Stimulated activated CD4-positive, alpha-beta T cell treated with anti-CD3 and anti-CD28 coated beads, Interleukin-2, amount 100 ng/mL, for 24 hours (primary cell): ENCODE results near the gene PDE4C.

Source experiments
- DNase-seq, 2 donors: peaks; one replicate each; pipeline ENCODE4 v3.0.0-alpha.2; 2020

The PDE4C gene

DNA sequence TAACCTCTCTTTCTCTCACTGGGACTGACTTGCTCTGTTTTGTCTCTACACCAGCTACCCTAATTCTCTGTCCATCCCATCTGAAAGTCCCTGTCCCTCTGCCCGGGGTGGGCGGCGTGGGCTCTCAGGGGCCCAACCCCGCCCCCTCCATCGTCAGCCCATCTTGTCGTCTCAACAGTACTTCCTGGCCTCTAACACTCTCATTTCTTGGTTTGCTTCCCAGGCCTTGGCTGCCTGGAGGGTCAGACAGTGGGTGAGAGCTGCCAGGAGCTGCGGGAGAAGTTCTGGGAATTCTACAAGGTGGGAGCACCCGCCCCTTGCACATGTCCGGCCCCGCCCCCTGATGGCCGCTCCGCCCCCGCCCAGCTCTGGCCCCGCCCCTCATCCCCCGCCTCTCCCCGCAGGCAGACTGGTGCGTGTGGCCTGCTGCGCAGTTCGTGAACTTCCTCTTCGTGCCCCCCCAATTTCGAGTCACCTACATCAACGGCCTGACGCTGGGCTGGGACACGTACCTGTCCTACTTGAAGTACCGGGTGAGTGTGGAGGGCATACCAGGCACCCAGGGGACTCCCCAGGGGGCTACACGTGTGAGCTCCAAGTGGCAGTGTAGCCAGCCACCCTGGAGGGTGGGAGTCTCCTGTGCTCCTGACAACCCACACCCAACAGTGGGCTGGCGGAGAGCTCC lies 31.5 kb downstream of the PDE4C start:
- peak; percentile 42 to 48 for DNase-seq

- DNase-seq: no peak
Observed at GRCh38 chr19:18194181-18194530, 32.1 kb downstream of the PDE4C start.

GRCh38 chr19:18193388-18194180 lies 32.7 kb downstream of the PDE4C start:
- no peak for DNase-seq

- peak; percentile 98 for DNase-seq
Observed at GRCh38 chr19:18192673-18193387, 33.4 kb downstream of the PDE4C start, which contains the start of gene MPV17L2. Gene MPV17L2, plus strand, starts transcription at chr19:18193218. Its CDS starts 64 bp downstream, at chr19:18193282.

DNA sequence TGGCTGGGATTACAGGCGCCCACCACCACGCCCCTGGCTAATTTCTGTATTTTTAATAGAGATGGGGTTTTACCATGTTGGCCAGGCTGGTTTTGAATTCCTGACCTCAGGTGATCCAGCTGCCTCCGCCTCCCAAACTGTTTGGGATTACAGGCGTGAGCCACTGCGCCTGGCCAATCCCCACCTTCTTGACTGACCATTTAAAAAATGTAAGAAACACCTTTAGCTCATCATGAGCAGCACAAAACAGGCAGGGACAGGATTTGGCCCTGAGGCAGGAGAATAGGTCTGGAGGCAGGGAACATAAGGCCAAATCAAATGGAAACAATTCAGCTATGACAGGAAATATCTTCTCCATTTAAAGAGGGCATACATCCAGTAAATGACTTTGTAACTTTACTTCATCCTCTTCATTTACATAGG lies 34.6 kb downstream of the PDE4C start:
- DNase-seq: no peak

- no peak for DNase-seq
Observed at GRCh38 chr19:18190278-18190677, 36.0 kb downstream of the PDE4C start.

- DNase-seq: no peak
Observed at GRCh38 chr19:18185538-18185937, 40.7 kb downstream of the PDE4C start.

GRCh38 chr19:18183529-18183928 lies 42.7 kb downstream of the PDE4C start:
- DNase-seq: no peak

DNA sequence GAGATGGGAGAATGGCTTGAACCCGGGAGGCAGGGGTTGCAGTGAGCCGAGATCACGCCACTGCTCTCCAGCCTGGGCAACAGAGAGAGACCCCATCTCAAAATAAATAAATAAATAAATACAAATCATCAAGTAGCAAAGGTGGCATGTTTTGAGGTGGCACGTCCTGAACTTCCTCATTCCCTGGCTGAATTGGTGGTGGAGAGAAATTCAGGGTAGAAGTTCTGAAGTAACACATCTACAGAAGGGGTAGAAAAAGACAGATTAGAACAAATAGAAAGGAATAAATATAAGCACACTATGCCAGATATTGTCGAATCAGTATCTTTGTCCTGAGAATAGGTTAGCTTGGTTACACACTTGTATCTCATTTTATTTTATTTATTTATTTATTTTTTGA lies 46.3 kb downstream of the PDE4C start:
- DNase-seq: no peak

DNA sequence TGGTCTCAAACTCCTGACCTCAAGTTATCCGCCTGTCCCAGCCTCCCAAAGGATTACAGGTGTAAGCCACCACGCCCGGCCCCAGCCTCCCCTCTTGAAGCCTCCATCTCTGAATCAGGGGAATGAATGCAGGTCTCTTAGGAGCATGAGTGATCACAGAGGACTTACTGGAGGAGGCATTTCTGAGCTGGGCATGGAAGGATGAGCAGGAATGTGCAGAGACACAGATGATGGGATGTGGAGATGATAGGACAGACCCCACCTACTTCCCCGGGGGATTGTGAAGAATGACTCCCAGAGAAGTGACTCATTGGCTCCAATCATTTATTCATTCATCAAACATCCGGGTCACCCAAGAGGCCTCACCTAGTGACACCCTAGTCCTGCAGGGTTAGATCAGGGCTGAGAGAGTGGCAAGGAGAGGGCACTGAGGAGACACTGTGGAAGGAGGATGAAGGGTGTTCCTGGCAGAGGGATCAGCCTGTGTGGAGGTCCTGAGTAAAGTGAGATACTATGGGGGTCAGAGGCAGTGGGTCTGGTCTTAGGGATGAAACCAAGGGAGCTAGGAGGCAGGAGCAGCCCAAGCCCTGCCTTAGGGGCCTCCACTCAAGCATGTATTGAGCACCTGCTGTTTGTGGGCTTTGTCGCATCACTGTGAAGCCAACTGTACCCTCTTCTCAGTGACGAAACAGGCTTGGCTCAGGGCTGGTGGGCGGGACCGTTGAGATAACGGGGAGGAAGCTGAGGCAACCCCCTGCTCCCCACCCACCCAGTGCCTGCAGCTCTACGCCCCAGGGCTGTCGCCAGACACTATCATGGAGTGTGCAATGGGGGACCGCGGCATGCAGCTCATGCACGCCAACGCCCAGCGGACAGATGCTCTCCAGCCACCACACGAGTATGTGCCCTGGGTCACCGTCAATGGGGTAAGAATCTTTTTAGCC lies 49.6 kb downstream of the PDE4C start:
- no peak for DNase-seq

DNA sequence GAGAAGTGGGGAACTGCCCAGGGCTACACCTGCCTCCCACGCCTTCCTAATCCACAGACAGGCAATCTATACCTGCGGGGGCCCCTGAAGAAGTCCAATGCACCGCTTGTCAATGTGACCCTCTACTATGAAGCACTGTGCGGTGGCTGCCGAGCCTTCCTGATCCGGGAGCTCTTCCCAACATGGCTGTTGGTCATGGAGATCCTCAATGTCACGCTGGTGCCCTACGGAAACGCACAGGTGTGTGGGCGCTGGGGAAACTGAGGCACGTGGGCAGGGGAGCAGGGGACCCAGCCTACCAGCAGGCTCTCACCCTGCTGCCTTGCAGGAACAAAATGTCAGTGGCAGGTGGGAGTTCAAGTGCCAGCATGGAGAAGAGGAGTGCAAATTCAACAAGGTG lies 51.3 kb downstream of the PDE4C start:
- DNase-seq: no peak
